SK-N-SH (cell line): ENCODE data around the gene MACROD1. TPM values are rescaled to one million over a fixed set of nuclear protein-coding genes. Genes with fewer than 3 reads are reported as not detected.

Experiments
- CTCF ChIA-PET: fragments of 300-600, 350-600 bp; formaldehyde crosslinking; extraction: SDS; loops from one replicate; lab custom pipeline; 2021; lab: Yijun Ruan, JAX
- POLR2A ChIA-PET: fragments of 350-600 bp; sonication (Branson Sonifier 250); formaldehyde crosslinking; extraction: SDS; loops from one replicate; lab custom pipeline; 2020; ENCODE audit warnings: antibody characterized with exemption, inconsistent platforms; lab: Yijun Ruan, JAX
- DNase-seq: peaks from one replicate; pipeline ENCODE4 v3.0.0; 2012
- H2AFZ ChIP-seq: fragments of 200-600 bp; sonication (generic); 2 replicates; pipeline ENCODE4 v1.8.1; 2016; ENCODE audit warnings: antibody characterized with exemption, mild to moderate bottlenecking, low read depth
- H3F3A ChIP-seq: fragments of 200-600 bp; sonication (generic); replicated peaks from 2 replicates; pipeline ENCODE3; 2016; ENCODE audit warnings: antibody characterized with exemption, mild to moderate bottlenecking; ENCODE audit not compliant: insufficient read depth
- H3K27ac ChIP-seq, 2 experiments: fragments of 200-500 bp in 1 of 2; fragments of 200-600 bp in 1 of 2; sonication (Bioruptor generic) in 1 of 2; sonication (generic), shearing (Covaris generic) in 1 of 2; 2 replicates each; pipeline versions ENCODE4 v1.5.1 to v1.6.1; 2014 to 2016; ENCODE audit warnings: low read depth in 2 of 2, inconsistent platforms in 1 of 2, low read length in 1 of 2, mild to moderate bottlenecking in 1 of 2, mixed read lengths in 1 of 2
- H3K27me3 ChIP-seq: fragments of 200-600 bp; sonication (generic), shearing (Covaris generic); 2 replicates; pipeline ENCODE4 v1.6.1; 2016; ENCODE audit warnings: mixed run types; ENCODE audit not compliant: insufficient read depth
- H3K36me3 ChIP-seq, 2 experiments: fragments of 200-500 bp in 1 of 2; fragments of 200-600 bp in 1 of 2; sonication (Bioruptor generic) in 1 of 2; sonication (generic) in 1 of 2; replicated peaks in 1 of 2; 2 replicates each; pipeline versions ENCODE3 to v1.5.1; 2014 to 2016; ENCODE audit warnings: low read length in 1 of 2, mild to moderate bottlenecking in 1 of 2; ENCODE audit not compliant: insufficient read depth in 2 of 2, control insufficient read depth in 1 of 2
- H3K4me1 ChIP-seq, 2 experiments: fragments of 200-500 bp in 1 of 2; fragments of 200-600 bp in 1 of 2; sonication (Bioruptor generic) in 1 of 2; sonication (generic), shearing (Covaris generic) in 1 of 2; 2 replicates each; pipeline versions ENCODE4 v1.5.1 to v1.6.1; 2014 to 2016; ENCODE audit warnings: low read depth in 1 of 2, low read length in 1 of 2, mixed run types in 1 of 2; ENCODE audit not compliant: insufficient read depth in 2 of 2, control insufficient read depth in 1 of 2
- H3K4me2 ChIP-seq: fragments of 200-600 bp; sonication (generic), shearing (Covaris generic); 2 replicates; pipeline ENCODE4 v1.6.1; 2017; ENCODE audit warnings: mixed run types
- H3K4me3 ChIP-seq, 2 experiments: fragments of 200-500 bp in 1 of 2; fragments of 200-600 bp in 1 of 2; sonication (Bioruptor generic) in 1 of 2; sonication (generic), shearing (Covaris generic) in 1 of 2; 2 replicates each; pipeline versions ENCODE4 v1.5.1 to v1.8.1; 2014 to 2016; ENCODE audit warnings: low read depth in 2 of 2, inconsistent platforms in 1 of 2, low read length in 1 of 2, mild to moderate bottlenecking in 1 of 2, mixed read lengths in 1 of 2, moderate library complexity in 1 of 2
- H3K79me2 ChIP-seq: fragments of 200-600 bp; sonication (generic); 2 replicates; pipeline ENCODE4 v1.8.1; 2017; ENCODE audit warnings: mild to moderate bottlenecking; ENCODE audit not compliant: insufficient read depth
- H3K9ac ChIP-seq: fragments of 200-600 bp; sonication (generic); 2 replicates; pipeline ENCODE4 v1.6.1; 2017; ENCODE audit warnings: mixed run types
- H3K9me2 ChIP-seq: fragments of 200-600 bp; sonication (generic); 2 replicates; pipeline ENCODE4 v1.6.1; 2017; ENCODE audit warnings: mixed run types
- H3K9me3 ChIP-seq: fragments of 200-600 bp; sonication (generic); 2 replicates; pipeline ENCODE4 v1.6.1; 2017; ENCODE audit warnings: mixed run types, mild to moderate bottlenecking, moderate library complexity
- H4K20me1 ChIP-seq: fragments of 200-600 bp; sonication (generic); 2 replicates; pipeline ENCODE4 v1.6.1; 2017; ENCODE audit warnings: mild to moderate bottlenecking, mixed run types; ENCODE audit not compliant: insufficient read depth
- EZH2phosphoT487 ChIP-seq: fragments of 200-600 bp; sonication (generic); IDR thresholded peaks from 2 replicates; pipeline ENCODE4 v1.6.1; 2017; ENCODE audit warnings: low read depth, mixed run types, mild to moderate bottlenecking, antibody characterized with exemption, moderate library complexity, borderline replicate concordance
- FOXJ3 ChIP-seq: sonication (generic); formaldehyde crosslinking; IDR thresholded peaks from 2 replicates; pipeline ENCODE4 v1.5.1; 2020; ENCODE audit warnings: mild to moderate bottlenecking, missing genetic modification reagents
- FOXM1 ChIP-seq: IDR thresholded peaks from 2 replicates; pipeline ENCODE4 v1.4.0; 2012; ENCODE audit warnings: low read depth, mild to moderate bottlenecking
- GABPA ChIP-seq: IDR thresholded peaks from 2 replicates; pipeline ENCODE4 v1.4.0; 2012; ENCODE audit warnings: low read depth, mild to moderate bottlenecking
- IRF3 ChIP-seq: fragments of 150-350 bp; IDR thresholded peaks from 2 replicates; pipeline ENCODE4 v1.6.1; 2016; ENCODE audit warnings: mild to moderate bottlenecking, low read depth, low read length
- JUND ChIP-seq: IDR thresholded peaks from 2 replicates; pipeline ENCODE4 v1.4.0; 2012
- MAX ChIP-seq: IDR thresholded peaks from 2 replicates; pipeline ENCODE4 v1.4.0; 2012; ENCODE audit warnings: low read depth
- MEF2A ChIP-seq: IDR thresholded peaks from 2 replicates; pipeline ENCODE4 v1.4.0; 2012; ENCODE audit warnings: low read depth, borderline replicate concordance
- NFIC ChIP-seq: IDR thresholded peaks from 2 replicates; pipeline ENCODE4 v1.4.0; 2012; ENCODE audit warnings: borderline replicate concordance
- NRF1 ChIP-seq: IDR thresholded peaks from 2 replicates; pipeline ENCODE4 v1.6.1; 2012; ENCODE audit warnings: low read depth, mild to moderate bottlenecking, low read length
- RAD21 ChIP-seq: IDR thresholded peaks from 2 replicates; pipeline ENCODE4 v1.6.1; 2012; ENCODE audit warnings: mild to moderate bottlenecking, low read length
- RCOR1 ChIP-seq: fragments of 150-350 bp; IDR thresholded peaks from 2 replicates; pipeline ENCODE4 v1.6.1; 2017; ENCODE audit warnings: antibody characterized with exemption, low read length
- YY1 ChIP-seq: IDR thresholded peaks from 2 replicates; pipeline ENCODE4 v1.4.0; 2012; ENCODE audit warnings: low read depth, mild to moderate bottlenecking
- WGBS: methylation state at CpG from one replicate; pipeline ENCODE4 v1.1.6; 2017; ENCODE audit warnings: low lambda C conversion rate; 5-methylcytosine and 5-hydroxymethylcytosine counted together
- polyA plus RNA-seq, 3 experiments: library from polyadenylated mRNA; depleted of rRNA; stranded (reverse); fragments of >200 nt; gene quantifications; 2 replicates each; pipeline ENCODE4 v1.2.3, GENCODE V29; 2012
- TF ChIP-seq, protein P1 (sequence below): fragments of 150-350 bp; IDR thresholded peaks from 2 replicates; pipeline ENCODE4 v1.6.1; 2017; ENCODE audit warnings: antibody characterized with exemption, low read length, low read depth, borderline replicate concordance
- TF ChIP-seq, protein P2 (sequence below): IDR thresholded peaks from 2 replicates; pipeline ENCODE4; 2012
- TF ChIP-seq, protein P3 (sequence below): fragments of 200-600 bp; sonication (generic); IDR thresholded peaks from 2 replicates; pipeline ENCODE4 v1.6.1; 2017; ENCODE audit warnings: antibody characterized with exemption, mild to moderate bottlenecking, moderate library complexity

The MACROD1 gene
- polyA plus RNA-seq, 1 of the 3 experiments (the other 2 are of a cell fraction) = 49.1 TPM

DNA sequence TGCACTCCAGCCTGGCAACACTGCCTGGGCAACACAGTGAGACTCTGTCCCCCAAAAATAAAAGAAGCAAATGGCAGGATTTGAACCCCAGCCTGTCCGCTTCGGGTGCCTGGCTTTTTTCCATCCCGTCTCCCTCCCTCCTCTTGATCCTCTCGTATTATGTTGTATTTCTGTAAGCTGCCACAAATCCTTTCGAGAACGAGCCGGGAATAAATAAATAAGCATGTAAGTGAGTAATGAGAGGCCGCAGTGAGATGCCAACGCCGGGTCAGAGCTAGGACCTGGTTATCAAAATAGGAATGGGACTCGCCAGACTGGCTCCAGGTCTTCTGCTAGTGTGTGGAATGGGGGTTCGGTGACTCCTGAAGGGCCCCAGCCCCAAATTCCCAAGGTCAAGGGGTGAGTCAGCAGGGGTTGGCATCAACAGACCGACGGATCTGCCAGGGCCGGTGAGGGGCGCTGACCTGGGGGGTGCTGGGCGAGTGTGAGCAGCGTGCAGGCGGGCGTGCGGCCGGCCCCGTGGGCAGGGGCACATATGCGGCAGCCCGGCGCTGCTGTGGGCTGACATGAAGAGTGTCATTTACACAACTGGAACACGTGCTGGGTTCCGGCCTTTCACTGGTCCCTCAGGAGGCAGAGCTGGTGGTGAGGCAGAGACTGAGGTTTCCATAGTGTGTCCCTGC is 82.4 kb downstream of the MACROD1 start:
- POLR2A ChIA-PET = no interaction called here
- no peak for TF ChIP-seq IRF3
- TF ChIP-seq GABPA = no peak
- no peak for TF ChIP-seq RAD21
- TF ChIP-seq RCOR1 = no peak
- no peak for TF ChIP-seq EZH2phosphoT487
- TF ChIP-seq JUND = no peak
- TF ChIP-seq, protein P1, sequence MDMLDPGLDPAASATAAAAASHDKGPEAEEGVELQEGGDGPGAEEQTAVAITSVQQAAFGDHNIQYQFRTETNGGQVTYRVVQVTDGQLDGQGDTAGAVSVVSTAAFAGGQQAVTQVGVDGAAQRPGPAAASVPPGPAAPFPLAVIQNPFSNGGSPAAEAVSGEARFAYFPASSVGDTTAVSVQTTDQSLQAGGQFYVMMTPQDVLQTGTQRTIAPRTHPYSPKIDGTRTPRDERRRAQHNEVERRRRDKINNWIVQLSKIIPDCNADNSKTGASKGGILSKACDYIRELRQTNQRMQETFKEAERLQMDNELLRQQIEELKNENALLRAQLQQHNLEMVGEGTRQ = no peak
- H4K20me1 ChIP-seq = no peaks in the 10 kb centered on the region
- H2AFZ ChIP-seq = no peak overlapping the region
- H3K9me2 ChIP-seq = no peaks in the 10 kb centered on the region
- no peaks in the 10 kb centered on the region for H3K79me2 ChIP-seq
- H3K36me3 ChIP-seq = no peaks in the 10 kb centered on the region
- H3K27ac ChIP-seq = peak overlapping the region in 1 of 2 experiments; percentile 98; a peak in 2 of 4 replicates
- DNase-seq = no peak
- CTCF ChIA-PET = interaction anchor here (1.0 to 4.6 kb wide), 6 partner anchors 13 to 69 kb away, joined by 3 to 28 read pairs (median 5); no protein-coding TSS in a partner anchor
- H3K9ac ChIP-seq = no peak overlapping the region
- WGBS = 95% methylated on average over 27 of the region's 28 CpGs
- no peak overlapping the region for H3K4me3 ChIP-seq
- peaks cover under 1 to 88% of the 10 kb centered on the region in 2 experiments; a peak in 1 of 4 replicates for H3K4me1 ChIP-seq
- H3K4me2 ChIP-seq = no peak overlapping the region
- H3F3A ChIP-seq = no peaks in the 10 kb centered on the region
- H3K27me3 ChIP-seq = no peaks in the 10 kb centered on the region
- H3K9me3 ChIP-seq = no peaks in the 10 kb centered on the region

- no peaks in the 10 kb centered on the region for H3K9me2 ChIP-seq
- no peaks in the 10 kb centered on the region for H3K36me3 ChIP-seq
- ChIA-PET POLR2A (interaction anchor here (1.0 kb wide), 1 partner anchor 24 kb away, joined by 3 read pairs; no protein-coding TSS in a partner anchor), CTCF (interaction anchor here (0.5 to 3.2 kb wide), 6 partner anchors 13 to 70 kb away, joined by 3 to 8 read pairs (median 4); no protein-coding TSS in a partner anchor)
- no peak overlapping the region for H3K9ac ChIP-seq
- no peaks in the 10 kb centered on the region for H3K79me2 ChIP-seq
- no peak overlapping the region for H2AFZ ChIP-seq
- no peaks in the 10 kb centered on the region for H3F3A ChIP-seq
- H3K4me2 ChIP-seq = no peak overlapping the region
- H3K4me1 ChIP-seq = peaks cover 11 to 87% of the 10 kb centered on the region in 2 experiments; a peak in 2 of 4 replicates
- DNase-seq = no peak
- H3K9me3 ChIP-seq = no peaks in the 10 kb centered on the region
- WGBS = 92% methylated on average over 22 of the region's 27 CpGs
- no peaks in the 10 kb centered on the region for H3K27me3 ChIP-seq
- peak overlapping the region in 1 of 2 experiments; percentile 98; a peak in 2 of 4 replicates for H3K27ac ChIP-seq
- H4K20me1 ChIP-seq = no peaks in the 10 kb centered on the region
- H3K4me3 ChIP-seq = no peak overlapping the region
- TF ChIP-seq FOXM1 (no peak), EZH2phosphoT487 (no peak), FOXJ3 (CRISPR knock-in tag) (no peak), MEF2A (no peak), MAX (no peak), GABPA (no peak), RCOR1 (no peak), NRF1 (no peak), YY1 (no peak), NFIC (no peak)
- TF ChIP-seq, protein P2, sequence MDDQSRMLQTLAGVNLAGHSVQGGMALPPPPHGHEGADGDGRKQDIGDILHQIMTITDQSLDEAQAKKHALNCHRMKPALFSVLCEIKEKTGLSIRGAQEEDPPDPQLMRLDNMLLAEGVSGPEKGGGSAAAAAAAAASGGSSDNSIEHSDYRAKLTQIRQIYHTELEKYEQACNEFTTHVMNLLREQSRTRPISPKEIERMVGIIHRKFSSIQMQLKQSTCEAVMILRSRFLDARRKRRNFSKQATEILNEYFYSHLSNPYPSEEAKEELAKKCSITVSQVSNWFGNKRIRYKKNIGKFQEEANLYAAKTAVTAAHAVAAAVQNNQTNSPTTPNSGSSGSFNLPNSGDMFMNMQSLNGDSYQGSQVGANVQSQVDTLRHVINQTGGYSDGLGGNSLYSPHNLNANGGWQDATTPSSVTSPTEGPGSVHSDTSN = no peak
- TF ChIP-seq, protein P3, sequence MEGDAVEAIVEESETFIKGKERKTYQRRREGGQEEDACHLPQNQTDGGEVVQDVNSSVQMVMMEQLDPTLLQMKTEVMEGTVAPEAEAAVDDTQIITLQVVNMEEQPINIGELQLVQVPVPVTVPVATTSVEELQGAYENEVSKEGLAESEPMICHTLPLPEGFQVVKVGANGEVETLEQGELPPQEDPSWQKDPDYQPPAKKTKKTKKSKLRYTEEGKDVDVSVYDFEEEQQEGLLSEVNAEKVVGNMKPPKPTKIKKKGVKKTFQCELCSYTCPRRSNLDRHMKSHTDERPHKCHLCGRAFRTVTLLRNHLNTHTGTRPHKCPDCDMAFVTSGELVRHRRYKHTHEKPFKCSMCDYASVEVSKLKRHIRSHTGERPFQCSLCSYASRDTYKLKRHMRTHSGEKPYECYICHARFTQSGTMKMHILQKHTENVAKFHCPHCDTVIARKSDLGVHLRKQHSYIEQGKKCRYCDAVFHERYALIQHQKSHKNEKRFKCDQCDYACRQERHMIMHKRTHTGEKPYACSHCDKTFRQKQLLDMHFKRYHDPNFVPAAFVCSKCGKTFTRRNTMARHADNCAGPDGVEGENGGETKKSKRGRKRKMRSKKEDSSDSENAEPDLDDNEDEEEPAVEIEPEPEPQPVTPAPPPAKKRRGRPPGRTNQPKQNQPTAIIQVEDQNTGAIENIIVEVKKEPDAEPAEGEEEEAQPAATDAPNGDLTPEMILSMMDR = no peak
Observed at GRCh38 chr11:64081745-64082442, 84.0 kb downstream of the MACROD1 start.
